ENCODE data around the gene S100A8. TPM values are rescaled to one million over a fixed set of nuclear protein-coding genes. Genes with fewer than 3 reads are reported as not detected.

S100A8 gene
- total RNA-seq, 4 donors from 2014 or later, result 2.8 to 35.6 (median 6.2) TPM; not detected in 1

- WGBS, 2 donors, result 51 to 64% methylated on average over 2 of the region's 2 CpGs
- TF ChIP-seq POLR2A (IDR thresholded peaks at IDR 0.05) (no peak), CTCF (IDR thresholded peaks at IDR 0.05) (no peak)
- no peaks in the 10 kb centered on the region for H3K9me3 ChIP-seq
- no peaks in the 10 kb centered on the region for H3K27me3 ChIP-seq
- H3K4me1 ChIP-seq, result no peaks in the 10 kb centered on the region
- DNase-seq, result no peak
- no peak overlapping the region for H3K4me3 ChIP-seq (replicated peaks in 1 of 3)
- H3K27ac ChIP-seq, result no peak overlapping the region
- intact Hi-C loops (cut with DNase I), result no loop called here
- no peaks in the 10 kb centered on the region for H3K36me3 ChIP-seq
Measured at GRCh38 chr1:153374071-153374470, 16.8 kb downstream of the S100A8 start.

DNA sequence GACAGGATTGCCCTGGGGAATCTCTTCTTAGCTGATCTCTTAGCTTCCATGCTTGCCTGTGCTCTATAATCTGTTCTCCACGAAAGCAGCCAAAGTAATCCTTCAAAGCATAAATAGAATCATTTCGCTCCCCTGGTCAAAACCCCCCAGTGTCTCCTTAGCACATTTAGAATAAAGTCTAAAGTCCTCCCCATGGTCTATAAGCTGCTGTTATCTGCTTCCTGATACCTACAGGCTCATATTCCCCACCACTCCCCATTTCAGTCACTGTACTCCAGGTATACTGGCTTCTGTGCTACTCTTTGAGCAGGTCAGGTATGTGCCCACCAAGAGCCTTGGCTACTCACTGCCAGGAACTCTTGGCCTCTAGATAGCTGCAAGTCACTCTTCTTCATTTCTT lies 18.3 kb downstream of the S100A8 start:
- Histone ChIP-seq H3K36me3 (no peaks in the 10 kb centered on the region), H3K27me3 (no peaks in the 10 kb centered on the region), H3K4me3 (replicated peaks in 1 of 3) (no peak overlapping the region), H3K9me3 (no peaks in the 10 kb centered on the region), H3K4me1 (no peaks in the 10 kb centered on the region), H3K27ac (no peak overlapping the region)
- 83 to 94% methylated on average over 2 of the region's 2 CpGs for WGBS, 2 donors
- DNase-seq, result no peak
- intact Hi-C loops (cut with DNase I), result no loop called here
- TF ChIP-seq POLR2A (IDR thresholded peaks at IDR 0.05), result no peak
- TF ChIP-seq CTCF (IDR thresholded peaks at IDR 0.05), result no peak

DNA sequence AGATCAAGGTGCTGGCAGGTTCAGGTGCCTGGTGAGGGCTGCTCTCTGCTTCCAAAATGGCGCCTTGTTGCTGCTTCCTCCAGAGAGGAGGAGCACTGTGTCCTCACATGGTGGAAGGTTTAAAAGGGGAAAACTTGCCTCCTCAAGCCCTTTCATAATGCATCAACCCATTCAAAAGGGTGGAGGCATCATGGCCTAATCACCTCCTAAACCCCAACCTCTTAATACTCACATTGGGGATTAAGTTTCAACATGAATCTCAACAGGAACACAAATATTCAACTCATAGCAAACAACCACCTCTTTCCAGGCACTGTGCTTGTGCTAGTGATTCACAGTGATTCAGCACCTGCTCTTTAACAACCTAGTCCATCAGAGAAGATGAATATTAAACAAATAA lies 19.6 kb downstream of the S100A8 start:
- WGBS, 2 donors, result 96 to 100% methylated on average over 1 of the region's 1 CpG
- DNase-seq, result no peak
- Histone ChIP-seq H3K4me3 (replicated peaks in 1 of 3) (no peak overlapping the region), H3K9me3 (no peaks in the 10 kb centered on the region), H3K27me3 (no peaks in the 10 kb centered on the region), H3K27ac (no peak overlapping the region), H3K36me3 (no peaks in the 10 kb centered on the region), H3K4me1 (no peaks in the 10 kb centered on the region)
- intact Hi-C loops (cut with DNase I), result no loop called here
- TF ChIP-seq POLR2A (IDR thresholded peaks at IDR 0.05) (no peak), CTCF (IDR thresholded peaks at IDR 0.05) (no peak)

- Histone ChIP-seq H3K27ac (no peak overlapping the region), H3K27me3 (no peaks in the 10 kb centered on the region), H3K4me1 (no peaks in the 10 kb centered on the region), H3K4me3 (replicated peaks in 1 of 3) (no peak overlapping the region), H3K9me3 (no peaks in the 10 kb centered on the region), H3K36me3 (no peaks in the 10 kb centered on the region)
- intact Hi-C loops (cut with DNase I), result no loop called here
- DNase-seq, result no peak
- 77 to 80% methylated on average over 3 of the region's 3 CpGs for WGBS, 2 donors
- TF ChIP-seq CTCF (IDR thresholded peaks at IDR 0.05), result no peak
- TF ChIP-seq POLR2A (IDR thresholded peaks at IDR 0.05), result no peak
Measured at GRCh38 chr1:153370146-153370545, 20.7 kb downstream of the S100A8 start.

DNA sequence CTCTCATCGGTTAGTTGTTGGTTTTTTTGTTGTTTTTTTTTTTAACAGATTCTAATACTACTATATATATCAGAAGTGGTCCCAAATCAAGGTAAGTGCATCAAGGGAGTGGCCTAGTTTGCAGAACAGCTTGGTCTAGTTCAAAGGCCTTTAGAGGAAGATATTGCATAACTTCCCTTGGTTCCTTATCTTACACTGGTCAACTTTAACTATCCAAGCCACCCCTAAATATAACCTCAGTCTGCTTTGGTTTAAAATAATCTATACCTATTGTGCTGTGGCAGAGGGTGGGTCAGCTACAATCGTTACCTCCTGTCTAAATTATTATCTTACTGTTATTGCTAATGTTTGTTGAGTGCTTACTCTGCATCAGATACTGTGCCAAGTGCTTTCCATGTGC lies 22.4 kb downstream of the S100A8 start:
- no peaks in the 10 kb centered on the region for H3K27me3 ChIP-seq
- WGBS, 2 donors, result 79 to 82% methylated on average over 2 of the region's 2 CpGs
- no peak overlapping the region for H3K27ac ChIP-seq
- H3K36me3 ChIP-seq, result no peaks in the 10 kb centered on the region
- no peak for DNase-seq
- no peaks in the 10 kb centered on the region for H3K4me1 ChIP-seq
- intact Hi-C loops (cut with DNase I), result no loop called here
- TF ChIP-seq POLR2A (IDR thresholded peaks at IDR 0.05) (no peak), CTCF (IDR thresholded peaks at IDR 0.05) (no peak)
- no peaks in the 10 kb centered on the region for H3K9me3 ChIP-seq
- H3K4me3 ChIP-seq (replicated peaks in 1 of 3), result no peak overlapping the region
